A549 (cell line): ENCODE results near the gene SYNE2. TPM values are rescaled to one million over a fixed set of nuclear protein-coding genes. Genes with fewer than 3 reads are reported as not detected.

Experiments used
- ATAC-seq, 2 experiments: fragments of 200-7000 bp in 1 of 2; fragments of >200 bp in 1 of 2; cut with Nextera tagmentation in 1 of 2; cut with Tn5 transposase in 1 of 2; 3 replicates each; pipeline versions ENCODE4 v1.8.0 to v1.9.1; 2018 to 2020; ENCODE audit warnings: mild to moderate bottlenecking in 1 of 2, moderate library complexity in 1 of 2
- CTCF ChIA-PET: fragments of 300-600 bp; sonication (Branson Sonifier 250); formaldehyde crosslinking; extraction: SDS; loops from one replicate; lab custom pipeline; 2021; ENCODE audit warnings: antibody characterized with exemption, inconsistent platforms; lab: Yijun Ruan, JAX
- POLR2A ChIA-PET: fragments of 350-600 bp; formaldehyde crosslinking; extraction: SDS; loops from one replicate; lab custom pipeline; 2021; ENCODE audit warnings: antibody characterized with exemption, inconsistent platforms; lab: Yijun Ruan, JAX
- DNase-seq, 2 experiments: peaks; one replicate each; pipeline versions ENCODE4 v3.0.0 to v3.0.0-alpha.2; 2011 to 2016; ENCODE audit warnings: low read depth in 1 of 2, low spot score in 1 of 2
- FAIRE-seq: peaks from 2 replicates; lab custom pipeline; 2011; peaks lifted over from hg19 to GRCh38; lab: Jason Lieb, UNC
- H3K27ac ChIP-seq, 2 experiments: fragments of >200 bp; sonication (Bioruptor Twin); formaldehyde crosslinking; 3 replicates each; pipeline ENCODE4 v1.5.1; 2016 to 2017
- H3K4me1 ChIP-seq: fragments of >200 bp; sonication (Bioruptor Twin); formaldehyde crosslinking; 3 replicates; pipeline ENCODE4 v1.6.1; 2016
- H3K4me2 ChIP-seq: fragments of >200 bp; sonication (Bioruptor Twin); formaldehyde crosslinking; 3 replicates; pipeline ENCODE4 v1.6.1; 2016
- H3K4me3 ChIP-seq: fragments of >200 bp; sonication (Bioruptor Twin); formaldehyde crosslinking; 3 replicates; pipeline ENCODE4 v1.5.1; 2016
- H3K9me3 ChIP-seq: fragments of >200 bp; sonication (Bioruptor Twin); formaldehyde crosslinking; 3 replicates; pipeline ENCODE4 v1.6.1; 2016
- CBX8 ChIP-seq: fragments of 200-600 bp; sonication (generic); IDR thresholded peaks from 2 replicates; pipeline ENCODE4 v1.6.1; 2016
- CEBPB ChIP-seq, 2 experiments: fragments of >200 bp in 1 of 2; sonication (Bioruptor Twin) in 1 of 2; formaldehyde crosslinking in 1 of 2; IDR thresholded peaks; 2 replicates each; pipeline ENCODE4 v1.6.1; 2012 to 2016
- CHD2 ChIP-seq: fragments of 150-350 bp; IDR thresholded peaks from 2 replicates; pipeline ENCODE4 v1.6.1; 2014; ENCODE audit warnings: low read length; ENCODE audit not compliant: partially characterized antibody
- CHD4 ChIP-seq: fragments of 200-600 bp; sonication (generic); IDR thresholded peaks from 2 replicates; pipeline ENCODE4 v1.6.1; 2016; ENCODE audit warnings: antibody characterized with exemption, mild to moderate bottlenecking, borderline replicate concordance
- E2F6 ChIP-seq: IDR thresholded peaks from 2 replicates; pipeline ENCODE4 v1.6.1; 2012; ENCODE audit warnings: low read depth, borderline replicate concordance
- EHF ChIP-seq: fragments of 250-450 bp; sonication (Bioruptor Pico); IDR thresholded peaks from 2 replicates; pipeline ENCODE4 v1.5.0; 2020; ENCODE audit warnings: mild to moderate bottlenecking
- EHMT2 ChIP-seq: fragments of 200-600 bp; sonication (generic); IDR thresholded peaks from 2 replicates; pipeline ENCODE4 v1.6.1; 2016; ENCODE audit warnings: antibody characterized with exemption, low read depth, mild to moderate bottlenecking, moderate library complexity
- EP300 ChIP-seq, 2 experiments: fragments of >200 bp; sonication (Bioruptor Twin); formaldehyde crosslinking; IDR thresholded peaks; 2 replicates in 1 of 2; 3 replicates in 1 of 2; pipeline ENCODE4 v1.6.1; 2016 to 2017
- FOSB ChIP-seq: fragments of 250-450 bp; sonication (Bioruptor Pico); IDR thresholded peaks from 2 replicates; pipeline ENCODE4 v1.5.0; 2020; ENCODE audit warnings: mild to moderate bottlenecking, moderate library complexity
- FOXS1 ChIP-seq: fragments of 250-450 bp; sonication (Bioruptor Pico); IDR thresholded peaks from 2 replicates; pipeline ENCODE4 v1.5.0; 2020; ENCODE audit warnings: mild to moderate bottlenecking, moderate library complexity
- GATA3 ChIP-seq: IDR thresholded peaks from 2 replicates; pipeline ENCODE4 v1.6.1; 2012; ENCODE audit warnings: borderline replicate concordance
- HDAC2 ChIP-seq: fragments of 200-600 bp; sonication (generic); IDR thresholded peaks from 2 replicates; pipeline ENCODE4 v1.6.1; 2016
- HEYL ChIP-seq: fragments of 250-450 bp; sonication (Bioruptor Pico); IDR thresholded peaks from 2 replicates; pipeline ENCODE4 v1.8.0; 2021; ENCODE audit warnings: mild to moderate bottlenecking, moderate library complexity
- HMGXB4 ChIP-seq: fragments of 250-450 bp; sonication (Bioruptor Pico); IDR thresholded peaks from 2 replicates; pipeline ENCODE4 v1.5.0; 2021; ENCODE audit warnings: mild to moderate bottlenecking, moderate library complexity, borderline replicate concordance
- HOXB13 ChIP-seq: fragments of 250-450 bp; sonication (Bioruptor Pico); IDR thresholded peaks from 2 replicates; pipeline ENCODE4 v1.5.0; 2020; ENCODE audit warnings: low read depth, mild to moderate bottlenecking, moderate library complexity
- HOXB5 ChIP-seq: fragments of 250-450 bp; sonication (Bioruptor Pico); IDR thresholded peaks from 2 replicates; pipeline ENCODE4 v1.5.0; 2020; ENCODE audit warnings: mild to moderate bottlenecking, moderate library complexity
- JUN ChIP-seq, 2 experiments: fragments of >200 bp; sonication (Bioruptor Twin); formaldehyde crosslinking; IDR thresholded peaks; 2 replicates in 1 of 2; 3 replicates in 1 of 2; pipeline ENCODE4 v1.6.1; 2016 to 2017
- MAFK ChIP-seq: fragments of 450-650 bp; IDR thresholded peaks from 2 replicates; pipeline ENCODE4 v1.6.1; 2014; ENCODE audit not compliant: partially characterized antibody
- MAX ChIP-seq: IDR thresholded peaks from 2 replicates; pipeline ENCODE4 v1.6.1; 2012
- MAZ ChIP-seq: fragments of 150-350 bp; IDR thresholded peaks from 2 replicates; pipeline ENCODE4 v1.6.1; 2014; ENCODE audit warnings: antibody characterized with exemption, low read depth, low read length, borderline replicate concordance
- NR3C1 ChIP-seq: fragments of >200 bp; sonication (Bioruptor Twin); formaldehyde crosslinking; IDR thresholded peaks from 3 replicates; pipeline ENCODE4 v1.6.1; 2017
- POLR2A ChIP-seq: IDR thresholded peaks from 2 replicates; pipeline ENCODE4 v1.6.1; 2012; ENCODE audit warnings: mild to moderate bottlenecking, low read length
- POLR2AphosphoS2 ChIP-seq: conservative IDR thresholded peaks from 2 replicates; pipeline ENCODE4 v1.6.1; 2012; ENCODE audit warnings: low read length, improper control_type of control experiment, inconsistent platforms
- RARB ChIP-seq: fragments of 250-450 bp; sonication (Bioruptor Pico); IDR thresholded peaks from 2 replicates; pipeline ENCODE4 v1.8.0; 2021; ENCODE audit warnings: mild to moderate bottlenecking, moderate library complexity
- RCOR1 ChIP-seq: fragments of 150-350 bp; IDR thresholded peaks from 2 replicates; pipeline ENCODE4 v1.6.1; 2014; ENCODE audit warnings: antibody characterized with exemption, low read length, low read depth
- SMC3 ChIP-seq: fragments of >200 bp; sonication (Bioruptor Twin); formaldehyde crosslinking; IDR thresholded peaks from 3 replicates; pipeline ENCODE4 v1.6.1; 2018; ENCODE audit warnings: inconsistent platforms
- TFCP2L1 ChIP-seq: fragments of 250-450 bp; sonication (Bioruptor Pico); IDR thresholded peaks from 2 replicates; pipeline ENCODE4 v1.5.0; 2021; ENCODE audit warnings: mild to moderate bottlenecking
- TP53 ChIP-seq: fragments of 250-450 bp; sonication (Bioruptor Pico); IDR thresholded peaks from 2 replicates; pipeline ENCODE4 v1.5.0; 2021; ENCODE audit warnings: mild to moderate bottlenecking, moderate library complexity
- USF2 ChIP-seq: fragments of 450-650 bp; IDR thresholded peaks from 2 replicates; pipeline ENCODE4 v1.6.1; 2014; ENCODE audit warnings: antibody characterized with exemption
- ZFP36 ChIP-seq: fragments of 450-650 bp; IDR thresholded peaks from 2 replicates; pipeline ENCODE4 v1.6.1; 2014; ENCODE audit warnings: borderline replicate concordance; ENCODE audit not compliant: partially characterized antibody
- ZNF302 ChIP-seq: fragments of 250-450 bp; sonication (Bioruptor Pico); IDR thresholded peaks from 2 replicates; pipeline ENCODE4 v1.9.0; 2021; ENCODE audit warnings: inconsistent platforms, mild to moderate bottlenecking, moderate library complexity
- ZSCAN20 ChIP-seq: fragments of 250-450 bp; sonication (Bioruptor Pico); IDR thresholded peaks from 2 replicates; pipeline ENCODE4 v1.8.0; 2022; ENCODE audit warnings: mild to moderate bottlenecking, moderate library complexity
- WGBS: methylation state at CpG from one replicate; pipeline ENCODE4 v1.1.6; 2017; ENCODE audit errors: missing lambda C conversion rate; 5-methylcytosine and 5-hydroxymethylcytosine counted together
- polyA plus RNA-seq, 4 experiments: library from polyadenylated mRNA; depleted of rRNA in 3 of 4; stranded (reverse); fragments of >200 nt; fragmentation: RNase III in 1 of 4; extraction: RNeasy Plus Mini Kit Qiagen cat#74134 plus additional on column Dnase treatment in 1 of 4; gene quantifications; 2 replicates in 3 of 4; 3 replicates in 1 of 4; pipeline ENCODE4 v1.2.3, GENCODE V29; 2011 to 2017
- TF ChIP-seq, protein P1 (sequence below): IDR thresholded peaks from 2 replicates; pipeline ENCODE4 v1.6.1; 2012

SYNE2 gene
- polyA plus RNA-seq, 2 of the 4 experiments (the other 2 are of a cell fraction) = 3.4 to 11.3 TPM

GRCh38 chr14:64260418-64260817 is 407.6 kb downstream of the SYNE2 start:
- DNase-seq = no peak
- FAIRE-seq = no peak
- H3K4me1 ChIP-seq = no peaks in the 10 kb centered on the region
- 96% methylated on average over 19 of the region's 21 CpGs for WGBS
- ChIA-PET POLR2A (no interaction called here), CTCF (interaction anchor here (1.3 to 1.9 kb wide), 2 partner anchors 35 to 250 kb away, joined by 4 to 7 read pairs; no protein-coding TSS in a partner anchor)
- H3K9me3 ChIP-seq = no peaks in the 10 kb centered on the region
- no peak overlapping the region for H3K4me2 ChIP-seq
- TF ChIP-seq CEBPB (IDR thresholded peaks at IDR 0.05) (no peak), HDAC2 (no peak), E2F6 (no peak), ZSCAN20 (CRISPR knock-in tag) (no peak), RARB (CRISPR knock-in tag) (no peak), GATA3 (no peak), POLR2A (no peak), EP300 (IDR thresholded peaks at IDR 0.05) (no peak), MAX (no peak), CHD2 (no peak), TP53 (CRISPR knock-in tag) (no peak), JUN (IDR thresholded peaks at IDR 0.05) (no peak), NR3C1 (no peak)
- no peak overlapping the region for H3K27ac ChIP-seq
- no peak overlapping the region for H3K4me3 ChIP-seq
- ATAC-seq = no peak

GRCh38 chr14:64265222-64265621 is 412.4 kb downstream of the SYNE2 start:
- no peak overlapping the region for H3K4me3 ChIP-seq
- FAIRE-seq = no peak
- DNase-seq = no peak
- POLR2A ChIA-PET = interaction anchor here (0.5 kb wide), 1 partner anchor 71 kb away, joined by 4 read pairs; no protein-coding TSS in a partner anchor
- H3K27ac ChIP-seq = no peak overlapping the region
- CTCF ChIA-PET = interaction anchor here (0.6 to 1.7 kb wide), 3 partner anchors 21 to 38 kb away, joined by 3 to 11 read pairs (median 5); partner anchors contain the start of gene ESR2
- 91% methylated on average over 1 of the region's 1 CpG for WGBS
- no peaks in the 10 kb centered on the region for H3K9me3 ChIP-seq
- H3K4me2 ChIP-seq = no peak overlapping the region
- TF ChIP-seq MAFK = no peak
- no peak for TF ChIP-seq NR3C1
- TF ChIP-seq ZFP36 = no peak
- TF ChIP-seq MAZ = no peak
- no peak for TF ChIP-seq POLR2AphosphoS2
- TF ChIP-seq EHMT2 = no peak
- TF ChIP-seq, protein P1, sequence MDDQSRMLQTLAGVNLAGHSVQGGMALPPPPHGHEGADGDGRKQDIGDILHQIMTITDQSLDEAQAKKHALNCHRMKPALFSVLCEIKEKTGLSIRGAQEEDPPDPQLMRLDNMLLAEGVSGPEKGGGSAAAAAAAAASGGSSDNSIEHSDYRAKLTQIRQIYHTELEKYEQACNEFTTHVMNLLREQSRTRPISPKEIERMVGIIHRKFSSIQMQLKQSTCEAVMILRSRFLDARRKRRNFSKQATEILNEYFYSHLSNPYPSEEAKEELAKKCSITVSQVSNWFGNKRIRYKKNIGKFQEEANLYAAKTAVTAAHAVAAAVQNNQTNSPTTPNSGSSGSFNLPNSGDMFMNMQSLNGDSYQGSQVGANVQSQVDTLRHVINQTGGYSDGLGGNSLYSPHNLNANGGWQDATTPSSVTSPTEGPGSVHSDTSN = no peak
- no peak for TF ChIP-seq FOXS1
- TF ChIP-seq TFCP2L1 (CRISPR knock-in tag) = no peak
- TF ChIP-seq EHF (CRISPR knock-in tag) = no peak
- TF ChIP-seq ZSCAN20 (CRISPR knock-in tag) = no peak
- TF ChIP-seq HOXB5 (CRISPR knock-in tag) = no peak
- TF ChIP-seq CBX8 = no peak
- H3K4me1 ChIP-seq = no peaks in the 10 kb centered on the region
- no peak for ATAC-seq

GRCh38 chr14:64266239-64266638 is 413.4 kb downstream of the SYNE2 start:
- POLR2A ChIA-PET = no interaction called here
- H3K4me1 ChIP-seq = no peaks in the 10 kb centered on the region
- no peak for DNase-seq
- 34% methylated on average over 2 of the region's 2 CpGs for whole genome bisulfite sequencing
- no peaks in the 10 kb centered on the region for H3K9me3 ChIP-seq
- FAIRE-seq = no peak
- CTCF ChIA-PET = interaction anchor here (1.4 to 1.7 kb wide), 2 partner anchors 28 to 37 kb away, joined by 5 to 11 read pairs; partner anchors contain the start of gene ESR2
- H3K4me3 ChIP-seq = no peak overlapping the region
- no peak for TF ChIP-seq RCOR1
- TF ChIP-seq HEYL (CRISPR knock-in tag) = no peak
- TF ChIP-seq MAFK = no peak
- TF ChIP-seq FOXS1 = no peak
- TF ChIP-seq ZNF302 (CRISPR knock-in tag) = no peak
- no peak for TF ChIP-seq HDAC2
- no peak for TF ChIP-seq RARB (CRISPR knock-in tag)
- no peak for TF ChIP-seq HOXB13 (CRISPR knock-in tag)
- TF ChIP-seq SMC3 = no peak
- TF ChIP-seq CEBPB (IDR thresholded peaks at IDR 0.05) = no peak
- TF ChIP-seq HMGXB4 (CRISPR knock-in tag) = no peak
- TF ChIP-seq MAZ = no peak
- TF ChIP-seq FOSB (CRISPR knock-in tag) = no peak
- TF ChIP-seq CHD4 = no peak
- no peak for TF ChIP-seq EHMT2
- TF ChIP-seq USF2 = no peak
- no peak for TF ChIP-seq EHF (CRISPR knock-in tag)
- ATAC-seq = peak; percentile 45 to 71; a peak in 3 of 6 replicates
- no peak overlapping the region for H3K27ac ChIP-seq
- peak overlapping the region; percentile 27; the same call in 1 of the 3 replicates for H3K4me2 ChIP-seq
